Measurements from ENCODE around the gene KIF2C.

Gene KIF2C

DNA sequence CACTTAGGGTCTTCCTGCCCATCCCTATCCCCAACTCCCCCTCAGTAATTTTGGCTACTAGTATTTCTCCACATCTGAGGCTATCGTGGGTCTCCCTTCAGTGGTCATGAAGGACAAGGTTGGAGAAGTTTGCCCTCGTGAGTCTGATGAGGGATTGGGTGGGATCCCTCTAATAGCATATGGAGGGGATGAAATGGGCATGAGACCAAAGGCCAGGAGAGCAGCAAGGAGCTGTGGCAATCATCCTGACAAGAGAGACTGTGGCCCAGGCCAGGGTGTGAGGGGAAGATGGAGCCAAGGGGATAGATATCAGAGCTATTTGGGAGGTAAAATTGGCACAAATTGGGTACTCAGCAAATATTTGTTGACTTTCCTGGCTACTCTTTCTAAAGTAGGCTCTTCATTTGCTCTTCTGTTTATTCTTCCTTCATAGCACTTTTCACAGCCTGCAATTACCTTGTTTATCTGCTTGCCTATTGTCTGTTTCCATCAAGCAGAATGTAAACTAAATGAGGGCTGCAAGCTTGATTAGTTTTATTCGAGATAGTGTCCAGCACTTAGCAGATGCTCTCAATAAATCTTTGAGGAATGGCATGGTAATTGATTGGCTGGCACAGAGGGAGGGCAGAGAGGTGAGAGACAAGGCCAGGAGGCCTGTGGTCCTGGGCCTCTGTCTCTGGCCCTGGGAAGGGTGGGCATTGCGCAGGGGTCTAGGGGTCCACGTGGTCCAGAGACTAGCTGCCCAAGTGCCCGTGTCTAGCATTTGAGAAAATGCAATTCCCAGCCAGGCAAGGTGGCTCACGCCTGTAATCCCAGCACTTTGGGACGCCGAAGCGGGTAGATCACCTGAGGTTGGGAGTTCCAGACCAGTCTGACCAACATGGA lies 59.1 kb downstream of the KIF2C start:
- peaks cover 6% of the 10 kb centered on the region for H3K79me1 ChIP-seq (ENCODE audit: low read depth, low read length)
- H3K9ac ChIP-seq (ENCODE audit: low read depth, low read length, poor library complexity): peak overlapping the region; percentile 77
- H3K18ac ChIP-seq (ENCODE audit: low read length): peak overlapping the region; percentile 80
- peak overlapping the region; percentile 85 for H2BK15ac ChIP-seq (ENCODE audit: low read length)
- no peak overlapping the region for H3K27ac ChIP-seq (replicated peaks; ENCODE audit: low read length)
- H2BK12ac ChIP-seq (ENCODE audit: low read length): peak overlapping the region; percentile 90
- no peak overlapping the region for H2BK5ac ChIP-seq (ENCODE audit: low read length)
- H2BK120ac ChIP-seq (ENCODE audit: low read depth, low read length): no peak overlapping the region
- H3K23ac ChIP-seq (ENCODE audit: low read depth, low read length, poor library complexity): no peak overlapping the region
- no peak overlapping the region for H4K91ac ChIP-seq (ENCODE audit: low read depth, low read length, poor library complexity)
- peak overlapping the region; percentile 21 for H3K14ac ChIP-seq (ENCODE audit: low read length)
- peak overlapping the region; percentile 41 for H2AFZ ChIP-seq (ENCODE audit: low read length)
- WGBS, 2 donors (ENCODE audit: extremely low coverage in 2 of 2, insufficient read length in 2 of 2, insufficient replicate concordance in 1 of 2): no CpG with 5 or more reads among the region's 10 CpGs
- H3K27me3 ChIP-seq (ENCODE audit: control insufficient read depth in 3 of 3, insufficient read depth in 3 of 3, low read depth in 1 of 3, low read length in 3 of 3): no peaks in the 10 kb centered on the region
- H2AK5ac ChIP-seq (ENCODE audit: low read depth, low read length): peak overlapping the region; percentile 90
- peaks cover 6 to 11% of the 10 kb centered on the region in 2 donors for H3K36me3 ChIP-seq (replicated peaks in 1 of 2; ENCODE audit: control insufficient read depth in 2 of 2, insufficient read depth in 2 of 2, low read length in 2 of 2)
- no peak overlapping the region for H3K4me3 ChIP-seq (ENCODE audit: low read length in 2 of 2)
- no peak overlapping the region for H4K8ac ChIP-seq (ENCODE audit: low read depth, low read length)
- no peak overlapping the region for H3K4me2 ChIP-seq (ENCODE audit: insufficient read depth, low read length, poor library complexity, severe bottlenecking)
- H3K9me3 ChIP-seq (replicated peaks in 1 of 2; ENCODE audit: control insufficient read depth in 2 of 2, insufficient read depth in 1 of 2, low read depth in 1 of 2, low read length in 2 of 2): no peaks in the 10 kb centered on the region
- peaks cover 22 to 23% of the 10 kb centered on the region in 2 donors for H3K4me1 ChIP-seq (ENCODE audit: control insufficient read depth in 2 of 2, insufficient read depth in 1 of 2, low read depth in 1 of 2, low read length in 2 of 2)
- no peak overlapping the region for H3K4ac ChIP-seq (ENCODE audit: low read length)
- no peak for DNase-seq (ENCODE audit: low spot score)

GRCh38 chr1:44799770-44800584 lies 60.3 kb downstream of the KIF2C start, which contains the start of gene PLK3:
TSS of gene PLK3 (plus strand) at chr1:44800377. CDS start at chr1:44800464, 87 bp downstream.
- peak within 1 kb of the TSS; percentile 96 for H3K18ac ChIP-seq (ENCODE audit: low read length)
- H2BK15ac ChIP-seq (ENCODE audit: low read length): peak within 1 kb of the TSS; percentile 84
- H2BK12ac ChIP-seq (ENCODE audit: low read length): peak within 1 kb of the TSS; percentile 33
- peak within 1 kb of the TSS; percentile 70 for H3K23ac ChIP-seq (ENCODE audit: low read depth, low read length, poor library complexity)
- H3K4me2 ChIP-seq (ENCODE audit: insufficient read depth, low read length, poor library complexity, severe bottlenecking): peak within 1 kb of the TSS; percentile 99
- H4K91ac ChIP-seq (ENCODE audit: low read depth, low read length, poor library complexity): no peak within 1 kb of the TSS
- peak; percentile 96 for DNase-seq (ENCODE audit: low spot score)
- H3K9me3 ChIP-seq (replicated peaks in 1 of 2; ENCODE audit: control insufficient read depth in 2 of 2, insufficient read depth in 1 of 2, low read depth in 1 of 2, low read length in 2 of 2): no peaks in the 10 kb centered on the region
- peak within 1 kb of the TSS; percentile 87 for H2AFZ ChIP-seq (ENCODE audit: low read length)
- H2AK5ac ChIP-seq (ENCODE audit: low read depth, low read length): peak within 1 kb of the TSS; percentile 89
- H2BK5ac ChIP-seq (ENCODE audit: low read length): peak within 1 kb of the TSS; percentile 90
- H3K79me1 ChIP-seq (ENCODE audit: low read depth, low read length): peaks cover 6% of the 10 kb centered on the region
- peak within 1 kb of the TSS; percentile 66 to 87 for H3K4me3 ChIP-seq (ENCODE audit: low read length in 2 of 2)
- H3K27me3 ChIP-seq (ENCODE audit: control insufficient read depth in 3 of 3, insufficient read depth in 3 of 3, low read depth in 1 of 3, low read length in 3 of 3): no peaks in the 10 kb centered on the region
- no peak within 1 kb of the TSS for H3K4ac ChIP-seq (ENCODE audit: low read length)
- no peak within 1 kb of the TSS for H4K8ac ChIP-seq (ENCODE audit: low read depth, low read length)
- peak within 1 kb of the TSS; percentile 90 for H3K14ac ChIP-seq (ENCODE audit: low read length)
- H2BK120ac ChIP-seq (ENCODE audit: low read depth, low read length): no peak within 1 kb of the TSS
- H3K4me1 ChIP-seq (ENCODE audit: control insufficient read depth in 2 of 2, insufficient read depth in 1 of 2, low read depth in 1 of 2, low read length in 2 of 2): peaks cover 22 to 23% of the 10 kb centered on the region in 2 donors
- WGBS, 2 donors (ENCODE audit: extremely low coverage in 2 of 2, insufficient read length in 2 of 2, insufficient replicate concordance in 1 of 2): no CpG with 5 or more reads among the region's 79 CpGs
- H3K36me3 ChIP-seq (replicated peaks in 1 of 2; ENCODE audit: control insufficient read depth in 2 of 2, insufficient read depth in 2 of 2, low read length in 2 of 2): peaks cover 15 to 23% of the 10 kb centered on the region in 2 donors
- H3K27ac ChIP-seq (replicated peaks; ENCODE audit: low read length): peak within 1 kb of the TSS; percentile 91
- H3K9ac ChIP-seq (ENCODE audit: low read depth, low read length, poor library complexity): peak within 1 kb of the TSS; percentile 91

- Histone ChIP-seq H3K27me3 (ENCODE audit: control insufficient read depth in 3 of 3, insufficient read depth in 3 of 3, low read depth in 1 of 3, low read length in 3 of 3) (no peaks in the 10 kb centered on the region), H3K18ac (ENCODE audit: low read length) (peak overlapping the region; percentile 87), H2AK5ac (ENCODE audit: low read depth, low read length) (peak overlapping the region; percentile 61), H3K4me3 (ENCODE audit: low read length in 2 of 2) (peak overlapping the region; percentile 21 to 30), H3K23ac (ENCODE audit: low read depth, low read length, poor library complexity) (no peak overlapping the region), H4K91ac (ENCODE audit: low read depth, low read length, poor library complexity) (no peak overlapping the region), H2BK12ac (ENCODE audit: low read length) (no peak overlapping the region), H3K9me3 (replicated peaks in 1 of 2; ENCODE audit: control insufficient read depth in 2 of 2, insufficient read depth in 1 of 2, low read depth in 1 of 2, low read length in 2 of 2) (no peaks in the 10 kb centered on the region), H3K9ac (ENCODE audit: low read depth, low read length, poor library complexity) (peak overlapping the region; percentile 73), H3K79me1 (ENCODE audit: low read depth, low read length) (peaks cover 6% of the 10 kb centered on the region), H3K4me1 (ENCODE audit: control insufficient read depth in 2 of 2, insufficient read depth in 1 of 2, low read depth in 1 of 2, low read length in 2 of 2) (peaks cover 25 to 26% of the 10 kb centered on the region in 2 donors), H2AFZ (ENCODE audit: low read length) (no peak overlapping the region), H2BK15ac (ENCODE audit: low read length) (peak overlapping the region; percentile 77), H2BK5ac (ENCODE audit: low read length) (peak overlapping the region; percentile 40), H2BK120ac (ENCODE audit: low read depth, low read length) (no peak overlapping the region), H3K14ac (ENCODE audit: low read length) (peak overlapping the region; percentile 49), H3K36me3 (replicated peaks in 1 of 2; ENCODE audit: control insufficient read depth in 2 of 2, insufficient read depth in 2 of 2, low read length in 2 of 2) (peaks cover 22 to 40% of the 10 kb centered on the region in 2 donors), H3K27ac (replicated peaks; ENCODE audit: low read length) (peak overlapping the region; percentile 37), H3K4ac (ENCODE audit: low read length) (no peak overlapping the region), H3K4me2 (ENCODE audit: insufficient read depth, low read length, poor library complexity, severe bottlenecking) (peak overlapping the region; percentile 52), H4K8ac (ENCODE audit: low read depth, low read length) (no peak overlapping the region)
- no peak for DNase-seq (ENCODE audit: low spot score)
- no CpG with 5 or more reads among the region's 13 CpGs for WGBS, 2 donors (ENCODE audit: extremely low coverage in 2 of 2, insufficient read length in 2 of 2, insufficient replicate concordance in 1 of 2)
Measured at GRCh38 chr1:44801491-44802305, 62.1 kb downstream of the KIF2C start.

Measured in neuronal stem cell (in vitro differentiated cells).